Measurements from ENCODE around the gene CARD9.

DNA sequence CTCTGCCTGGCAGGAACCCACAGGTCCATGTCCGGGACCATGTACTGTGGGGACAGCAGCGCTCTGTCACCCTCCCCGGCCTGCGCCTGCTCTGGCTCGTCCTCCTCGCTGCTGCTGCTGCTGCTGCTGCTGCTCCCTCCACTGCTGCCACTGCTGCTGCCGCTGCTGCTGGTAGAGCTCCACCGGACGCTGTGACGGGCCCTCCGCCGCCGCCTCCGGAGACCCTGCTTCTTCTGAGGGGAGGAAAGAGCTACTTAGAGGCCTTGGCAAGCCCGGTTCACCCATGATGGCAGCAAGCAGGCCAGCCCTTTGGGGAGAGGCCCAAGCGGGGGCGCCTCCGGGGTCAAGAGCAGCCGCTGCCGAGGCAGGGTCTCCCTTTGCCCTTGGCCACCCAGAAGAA lies 10.0 kb upstream of the CARD9 start:
- TF ChIP-seq POLR2A (IDR thresholded peaks at IDR 0.05), result no peak
- TF ChIP-seq, protein P1, sequence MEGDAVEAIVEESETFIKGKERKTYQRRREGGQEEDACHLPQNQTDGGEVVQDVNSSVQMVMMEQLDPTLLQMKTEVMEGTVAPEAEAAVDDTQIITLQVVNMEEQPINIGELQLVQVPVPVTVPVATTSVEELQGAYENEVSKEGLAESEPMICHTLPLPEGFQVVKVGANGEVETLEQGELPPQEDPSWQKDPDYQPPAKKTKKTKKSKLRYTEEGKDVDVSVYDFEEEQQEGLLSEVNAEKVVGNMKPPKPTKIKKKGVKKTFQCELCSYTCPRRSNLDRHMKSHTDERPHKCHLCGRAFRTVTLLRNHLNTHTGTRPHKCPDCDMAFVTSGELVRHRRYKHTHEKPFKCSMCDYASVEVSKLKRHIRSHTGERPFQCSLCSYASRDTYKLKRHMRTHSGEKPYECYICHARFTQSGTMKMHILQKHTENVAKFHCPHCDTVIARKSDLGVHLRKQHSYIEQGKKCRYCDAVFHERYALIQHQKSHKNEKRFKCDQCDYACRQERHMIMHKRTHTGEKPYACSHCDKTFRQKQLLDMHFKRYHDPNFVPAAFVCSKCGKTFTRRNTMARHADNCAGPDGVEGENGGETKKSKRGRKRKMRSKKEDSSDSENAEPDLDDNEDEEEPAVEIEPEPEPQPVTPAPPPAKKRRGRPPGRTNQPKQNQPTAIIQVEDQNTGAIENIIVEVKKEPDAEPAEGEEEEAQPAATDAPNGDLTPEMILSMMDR (IDR thresholded peaks at IDR 0.05), result no peak
- no peak for TF ChIP-seq POLR2AphosphoS5 (IDR thresholded peaks at IDR 0.05)

Measured in stomach (tissue), 4 donors.